ENCODE results near the gene MLLT10. TPM values are rescaled to one million over a fixed set of nuclear protein-coding genes. Genes with fewer than 3 reads are reported as not detected.
A peak's percentile ranks its signal among the peaks of the same experiment; 100 is the strongest.

Gene MLLT10
- total RNA-seq, 1 donor, result 37.6 TPM

GRCh38 chr10:21515361-21516241 is 18.4 kb upstream of the MLLT10 start:
- Histone ChIP-seq H3K36me3 (ENCODE audit: insufficient read depth, low read length) (no peaks in the 10 kb centered on the region), H3K27me3 (ENCODE audit: insufficient read depth, low read length) (no peaks in the 10 kb centered on the region), H3K4me2 (ENCODE audit: insufficient read depth, low read length) (peak overlapping the region; percentile 87), H3K4me3 (ENCODE audit: insufficient read depth, low read length) (peak overlapping the region; percentile 74), H4K20me1 (ENCODE audit: insufficient read depth, low read length) (no peaks in the 10 kb centered on the region), H3K4me1 (ENCODE audit: insufficient read depth, low read length) (peaks cover 13% of the 10 kb centered on the region), H3K27ac (ENCODE audit: low read depth, low read length) (no peak overlapping the region), H3K9me3 (ENCODE audit: low read depth, low read length) (no peaks in the 10 kb centered on the region), H2AFZ (ENCODE audit: low read length) (peak overlapping the region; percentile 89), H3K79me2 (ENCODE audit: insufficient read depth, low read length) (no peaks in the 10 kb centered on the region)
- no peak for DNase-seq (ENCODE audit: insufficient read length, low spot score, missing footprints)
- no peak for TF ChIP-seq CTCF (IDR thresholded peaks at IDR 0.05; ENCODE audit: extremely low read depth, low read depth, low read length)

GRCh38 chr10:21516242-21517131 is 17.5 kb upstream of the MLLT10 start:
- Histone ChIP-seq H3K4me3 (ENCODE audit: insufficient read depth, low read length) (peak overlapping the region; percentile 74), H3K27me3 (ENCODE audit: insufficient read depth, low read length) (no peaks in the 10 kb centered on the region), H3K4me2 (ENCODE audit: insufficient read depth, low read length) (peak overlapping the region; percentile 96), H3K36me3 (ENCODE audit: insufficient read depth, low read length) (no peaks in the 10 kb centered on the region), H4K20me1 (ENCODE audit: insufficient read depth, low read length) (no peaks in the 10 kb centered on the region), H3K79me2 (ENCODE audit: insufficient read depth, low read length) (no peaks in the 10 kb centered on the region), H3K9me3 (ENCODE audit: low read depth, low read length) (no peaks in the 10 kb centered on the region), H3K4me1 (ENCODE audit: insufficient read depth, low read length) (peaks cover 13% of the 10 kb centered on the region), H3K27ac (ENCODE audit: low read depth, low read length) (no peak overlapping the region), H2AFZ (ENCODE audit: low read length) (peak overlapping the region; percentile 89)
- TF ChIP-seq CTCF (IDR thresholded peaks at IDR 0.05; ENCODE audit: extremely low read depth, low read depth, low read length), result no peak
- peak; percentile 93 for DNase-seq (ENCODE audit: insufficient read length, low spot score, missing footprints)

DNA sequence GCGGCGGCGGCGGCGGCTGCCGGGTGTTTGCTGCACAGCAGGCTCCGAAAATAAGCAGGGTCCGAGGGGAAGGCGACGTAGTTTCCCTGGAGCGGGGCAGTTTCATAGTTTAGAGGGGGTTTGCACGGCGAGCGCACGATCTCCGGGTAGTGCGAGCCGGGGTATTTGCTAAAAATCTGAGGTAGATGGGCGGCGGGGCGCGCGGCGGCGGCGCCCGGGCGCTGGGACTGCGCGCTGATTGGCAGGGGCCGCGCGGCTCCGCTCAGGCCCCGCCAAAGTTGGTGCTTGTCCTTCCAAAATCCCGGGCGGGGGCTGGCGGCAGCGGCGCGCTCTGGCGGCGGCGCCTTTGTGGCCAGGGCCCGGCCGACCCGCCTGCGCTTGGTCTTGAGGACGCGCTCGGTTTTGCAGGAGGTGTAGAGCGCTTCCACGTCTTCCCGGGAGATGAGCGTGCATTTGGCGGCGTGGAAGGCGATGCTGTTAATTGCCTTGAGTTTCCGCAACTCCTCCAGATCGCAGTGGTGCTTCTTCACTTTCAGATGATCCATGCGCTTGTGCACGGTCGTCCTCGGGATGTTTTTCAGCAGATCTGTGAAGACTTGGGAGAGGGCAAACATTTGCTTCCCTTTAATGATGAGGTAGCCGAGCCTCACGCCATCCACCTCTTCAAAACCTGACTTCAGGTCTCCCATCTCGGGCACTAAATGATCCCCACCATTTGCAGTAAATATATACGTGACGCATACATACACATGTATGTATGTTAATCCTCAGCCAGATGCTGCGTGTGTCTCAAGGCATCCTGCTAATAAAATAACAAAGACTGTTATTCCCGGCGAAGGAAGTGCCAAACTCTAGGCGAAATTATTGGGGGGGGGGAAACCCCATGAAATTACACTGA is 16.6 kb upstream of the MLLT10 start:
- H4K20me1 ChIP-seq (ENCODE audit: insufficient read depth, low read length), result no peaks in the 10 kb centered on the region
- no peak overlapping the region for H3K27ac ChIP-seq (ENCODE audit: low read depth, low read length)
- peak overlapping the region; percentile 89 for H2AFZ ChIP-seq (ENCODE audit: low read length)
- no peaks in the 10 kb centered on the region for H3K79me2 ChIP-seq (ENCODE audit: insufficient read depth, low read length)
- no peaks in the 10 kb centered on the region for H3K9me3 ChIP-seq (ENCODE audit: low read depth, low read length)
- no peaks in the 10 kb centered on the region for H3K36me3 ChIP-seq (ENCODE audit: insufficient read depth, low read length)
- peak overlapping the region; percentile 74 for H3K4me3 ChIP-seq (ENCODE audit: insufficient read depth, low read length)
- H3K27me3 ChIP-seq (ENCODE audit: insufficient read depth, low read length), result no peaks in the 10 kb centered on the region
- TF ChIP-seq CTCF (IDR thresholded peaks at IDR 0.05; ENCODE audit: extremely low read depth, low read depth, low read length), result no peak
- H3K4me2 ChIP-seq (ENCODE audit: insufficient read depth, low read length), result peak overlapping the region; percentile 96
- peaks cover 13% of the 10 kb centered on the region for H3K4me1 ChIP-seq (ENCODE audit: insufficient read depth, low read length)
- peak; percentile 93 for DNase-seq (ENCODE audit: insufficient read length, low spot score, missing footprints)

Data from osteoblast (primary cell).